ENCODE data around the gene COL6A2. TPM values are rescaled to one million over a fixed set of nuclear protein-coding genes. Genes with fewer than 3 reads are reported as not detected.

The COL6A2 gene
- total RNA-seq, 1 donor from 2014 or later: 373 TPM

- DNase-seq (ENCODE audit: low read depth): no peak
- TF ChIP-seq CTCF (IDR thresholded peaks at IDR 0.05; ENCODE audit: insufficient read depth, low read length, poor library complexity, severe bottlenecking): no peak
- Histone ChIP-seq H3K36me3 (ENCODE audit: control insufficient read depth, insufficient read depth, low read length) (no peaks in the 10 kb centered on the region), H3K27me3 (ENCODE audit: control insufficient read depth, insufficient read depth, low read length) (no peaks in the 10 kb centered on the region), H3K4me3 (ENCODE audit: low read depth, low read length) (no peak overlapping the region)
These were observed 11.7 kb downstream of the COL6A2 start for GRCh38 chr21:46109313-46110221.

GRCh38 chr21:46110499-46111192 is 12.7 kb downstream of the COL6A2 start:
- Histone ChIP-seq H3K36me3 (ENCODE audit: control insufficient read depth, insufficient read depth, low read length) (peaks cover 1% of the 10 kb centered on the region), H3K4me3 (ENCODE audit: low read depth, low read length) (no peak overlapping the region), H3K27me3 (ENCODE audit: control insufficient read depth, insufficient read depth, low read length) (no peaks in the 10 kb centered on the region)
- TF ChIP-seq CTCF (IDR thresholded peaks at IDR 0.05; ENCODE audit: insufficient read depth, low read length, poor library complexity, severe bottlenecking): no peak
- no peak for DNase-seq (ENCODE audit: low read depth)

- DNase-seq (ENCODE audit: low read depth): no peak
- Histone ChIP-seq H3K4me3 (ENCODE audit: low read depth, low read length) (no peak overlapping the region), H3K36me3 (ENCODE audit: control insufficient read depth, insufficient read depth, low read length) (peaks cover 1% of the 10 kb centered on the region), H3K27me3 (ENCODE audit: control insufficient read depth, insufficient read depth, low read length) (no peaks in the 10 kb centered on the region)
- no peak for TF ChIP-seq CTCF (IDR thresholded peaks at IDR 0.05; ENCODE audit: insufficient read depth, low read length, poor library complexity, severe bottlenecking)
These were observed 13.3 kb downstream of the COL6A2 start for GRCh38 chr21:46111193-46111571.

GRCh38 chr21:46111857-46112724 is 14.2 kb downstream of the COL6A2 start:
- Histone ChIP-seq H3K36me3 (ENCODE audit: control insufficient read depth, insufficient read depth, low read length) (peaks cover 1% of the 10 kb centered on the region), H3K4me3 (ENCODE audit: low read depth, low read length) (no peak overlapping the region), H3K27me3 (ENCODE audit: control insufficient read depth, insufficient read depth, low read length) (no peaks in the 10 kb centered on the region)
- no peak for DNase-seq (ENCODE audit: low read depth)
- no peak for TF ChIP-seq CTCF (IDR thresholded peaks at IDR 0.05; ENCODE audit: insufficient read depth, low read length, poor library complexity, severe bottlenecking)

GRCh38 chr21:46112725-46113215 is 14.9 kb downstream of the COL6A2 start:
- Histone ChIP-seq H3K27me3 (ENCODE audit: control insufficient read depth, insufficient read depth, low read length) (no peaks in the 10 kb centered on the region), H3K36me3 (ENCODE audit: control insufficient read depth, insufficient read depth, low read length) (peaks cover 1% of the 10 kb centered on the region), H3K4me3 (ENCODE audit: low read depth, low read length) (no peak overlapping the region)
- DNase-seq (ENCODE audit: low read depth): no peak
- TF ChIP-seq CTCF (IDR thresholded peaks at IDR 0.05; ENCODE audit: insufficient read depth, low read length, poor library complexity, severe bottlenecking): no peak

All from kidney epithelial cell (primary cell).